ENCODE data around the gene NECAP2.
"Not testable (repeated sequence)": the region's sequence is repeated elsewhere in the genome, so short reads cannot be mapped to it uniquely, and the experiment has no call there.

The NECAP2 gene

DNA sequence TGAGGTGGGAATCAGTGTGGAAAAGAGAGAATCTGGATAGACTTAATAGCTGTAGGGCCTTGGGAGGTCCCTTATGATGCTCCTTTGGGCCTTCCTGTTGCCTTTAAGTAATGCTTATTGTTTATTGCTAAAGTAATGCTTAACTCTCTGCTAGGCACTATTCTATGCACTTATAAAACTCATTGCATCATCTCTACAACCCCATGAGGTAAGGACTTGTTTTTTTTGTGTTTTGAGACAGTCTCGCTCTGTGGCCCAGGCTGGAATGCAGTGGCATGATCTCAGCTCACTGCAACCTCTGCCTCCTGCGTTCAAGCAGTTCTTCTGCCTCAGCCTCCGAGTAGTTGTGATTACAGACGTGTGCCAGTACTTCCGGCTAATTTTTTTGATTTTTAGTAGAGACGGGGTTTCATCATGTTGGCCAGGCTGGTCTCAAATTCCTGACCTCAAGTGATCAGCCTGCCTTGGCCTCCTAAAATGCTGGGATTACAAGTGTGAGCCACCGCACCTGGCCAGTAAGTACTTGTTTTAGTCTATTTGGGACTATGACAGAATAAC, 22.3 kb downstream of the NECAP2 start:
- no peak for DNase-seq

GRCh38 chr1:16464917-16465625, 24.5 kb downstream of the NECAP2 start:
- DNase-seq, result no peak

DNA sequence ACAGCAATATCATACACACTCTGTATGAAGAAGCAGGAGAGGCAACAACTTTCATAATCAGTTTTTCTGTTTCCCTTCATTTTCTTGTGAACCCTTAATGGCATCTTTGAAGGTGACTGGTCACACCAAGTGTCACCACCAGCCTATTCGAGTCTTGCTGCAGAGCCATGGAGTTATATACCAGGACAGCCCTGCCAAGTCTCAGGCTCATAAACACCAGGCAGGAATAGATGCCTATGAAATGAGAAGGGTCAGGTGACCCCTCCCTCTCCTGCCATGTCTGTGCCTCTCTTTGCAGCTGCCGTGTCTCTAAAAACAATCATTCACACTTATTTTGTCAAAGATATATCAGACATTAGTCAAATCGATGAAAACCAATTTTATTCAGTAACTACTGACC, 28.0 kb downstream of the NECAP2 start:
- no peak for DNase-seq

DNA sequence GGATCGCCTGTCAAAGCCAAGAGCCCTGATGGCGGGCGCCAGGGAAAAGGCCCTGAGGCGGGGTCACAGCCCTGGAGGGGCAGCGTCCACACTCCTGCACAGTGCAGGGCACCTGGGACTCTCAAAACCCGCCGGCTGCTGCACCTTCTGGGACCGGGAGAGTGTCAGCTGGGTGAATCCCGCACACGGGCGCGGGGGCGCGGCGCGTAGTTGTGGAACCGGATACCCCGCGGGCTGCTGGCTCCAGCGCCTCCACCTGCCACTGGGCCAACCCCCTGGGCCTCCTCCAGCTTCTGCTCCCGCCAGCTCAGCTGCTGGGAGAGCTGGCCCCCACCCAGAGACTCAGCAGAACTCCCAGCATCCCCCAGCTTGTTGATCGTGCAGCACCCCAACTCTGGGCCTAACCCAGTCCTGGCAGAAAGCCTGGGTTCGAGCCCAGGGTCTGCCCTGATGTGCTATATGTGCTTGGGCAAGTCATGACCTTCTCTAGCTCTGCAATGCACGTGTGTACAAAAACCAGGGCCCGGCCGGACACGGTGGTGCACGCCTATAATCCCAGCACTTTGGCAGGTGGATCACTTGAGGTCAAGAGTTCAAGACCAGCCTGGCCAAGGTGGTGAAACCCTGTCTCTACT, 33.8 kb downstream of the NECAP2 start:
- DNase-seq, result no peak

- not testable (repeated sequence) for DNase-seq
Measured at GRCh38 chr1:16474891-16475290, 34.4 kb downstream of the NECAP2 start.

- DNase-seq, result not testable (repeated sequence)
Measured at GRCh38 chr1:16475771-16476770, 35.5 kb downstream of the NECAP2 start.

- no peak for DNase-seq
Measured at GRCh38 chr1:16478091-16478490, 37.6 kb downstream of the NECAP2 start.

- not testable (repeated sequence) for DNase-seq
Measured at GRCh38 chr1:16483146-16483545, 42.6 kb downstream of the NECAP2 start.

DNA sequence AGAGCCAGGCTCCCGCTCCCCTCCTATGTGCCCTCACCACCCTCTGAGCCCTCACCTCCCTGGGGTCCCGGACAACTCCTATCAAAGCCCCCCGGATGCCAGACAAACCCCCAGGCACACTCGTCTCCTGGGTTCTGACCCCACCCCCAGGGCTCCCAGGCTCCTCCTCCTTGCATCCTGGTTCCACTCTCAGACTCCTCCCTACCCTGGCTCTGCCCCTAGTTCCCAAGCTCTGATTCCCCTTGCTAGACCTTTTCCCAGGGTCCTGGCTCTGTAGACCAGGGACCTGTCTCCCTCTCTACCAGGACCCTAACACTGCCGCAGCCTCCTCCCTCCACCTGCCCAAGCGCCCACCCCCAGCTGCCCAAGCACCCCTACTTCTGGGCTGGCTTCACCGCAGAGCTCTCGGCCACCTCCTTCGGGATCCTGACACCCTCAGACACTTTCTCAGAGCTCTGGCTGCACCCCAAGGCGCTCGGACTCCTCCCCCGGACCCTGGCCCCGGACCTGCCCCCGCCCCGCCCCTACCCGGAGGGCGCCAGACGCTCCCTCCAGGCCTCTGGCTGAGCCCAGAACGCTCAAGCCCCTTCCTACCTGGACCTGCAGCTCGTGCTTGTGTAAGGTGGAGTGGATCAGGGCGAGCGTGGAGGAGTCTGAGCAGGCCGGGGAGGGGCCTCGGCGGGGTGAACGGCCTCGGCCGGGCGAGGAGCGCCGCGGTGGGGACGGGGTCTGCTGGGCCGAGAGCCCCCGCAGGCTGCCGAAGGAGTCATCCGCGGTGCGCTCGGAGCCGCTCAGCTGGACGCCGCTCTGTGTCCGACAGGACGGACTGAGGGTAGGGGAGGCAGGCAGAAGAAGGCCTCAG, 43.3 kb downstream of the NECAP2 start:
- DNase-seq, result not testable (repeated sequence)

DNA sequence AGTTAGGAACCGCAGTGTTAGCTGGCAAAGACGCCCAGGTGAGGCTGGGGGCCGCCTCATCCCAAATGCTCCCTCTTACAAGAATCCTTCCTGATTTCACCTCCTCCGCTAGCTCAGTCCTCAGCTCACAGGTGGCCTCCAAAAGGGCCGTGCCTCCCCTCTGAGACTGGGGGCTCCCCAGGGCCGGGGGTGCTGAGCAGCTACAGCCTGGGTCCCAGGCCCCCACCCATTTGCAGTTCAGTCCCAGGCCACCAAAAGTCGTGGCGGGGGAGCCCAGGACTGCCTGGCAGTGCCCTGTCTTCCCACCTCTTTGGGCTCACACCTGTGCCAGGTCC, 43.9 kb downstream of the NECAP2 start:
- no peak for DNase-seq

- no peak for DNase-seq
Measured at GRCh38 chr1:16484931-16485330, 44.4 kb downstream of the NECAP2 start.

DNA sequence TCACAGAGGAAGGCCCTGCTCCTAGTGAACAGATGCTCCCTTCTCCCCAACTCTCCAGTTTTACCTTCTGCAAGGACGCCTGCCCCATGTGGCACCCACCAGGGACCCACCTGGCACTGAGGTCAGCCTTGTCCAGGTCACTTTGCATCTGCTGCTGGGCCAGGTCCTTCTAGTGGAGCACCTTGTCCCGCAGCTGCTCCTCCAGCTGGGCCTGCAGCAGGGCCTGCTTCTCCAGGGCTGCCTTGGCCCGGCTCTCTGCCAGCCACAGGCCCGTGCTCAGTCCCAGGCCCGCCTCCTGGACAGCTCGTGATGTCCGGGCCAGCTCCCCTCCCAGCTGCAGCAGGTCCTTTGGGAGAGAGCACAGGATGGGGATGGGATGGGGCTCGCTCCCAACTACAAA, 45.8 kb downstream of the NECAP2 start:
- DNase-seq, result not testable (repeated sequence)

DNA sequence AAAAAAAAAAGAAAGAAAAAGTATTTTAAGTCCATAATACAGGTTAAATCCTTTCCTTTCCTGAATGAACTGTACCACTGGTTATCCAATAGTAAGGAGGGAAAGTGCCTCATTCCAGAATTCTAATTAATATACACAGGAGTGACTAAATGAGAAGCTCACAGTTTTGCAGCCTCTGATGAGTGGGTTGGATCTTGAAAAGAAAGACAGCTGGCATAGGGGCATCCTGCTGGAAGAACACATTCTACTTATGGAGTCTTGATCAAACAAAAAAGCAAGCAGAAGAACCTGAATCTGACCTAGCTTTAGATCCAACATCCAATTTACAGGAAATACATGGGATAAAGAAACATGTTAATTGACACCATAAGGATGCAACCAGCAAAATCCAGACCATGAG, 46.5 kb downstream of the NECAP2 start:
- DNase-seq, result not testable (repeated sequence)

GRCh38 chr1:16489195-16489880, 48.8 kb downstream of the NECAP2 start:
- not testable (repeated sequence) for DNase-seq

- DNase-seq, result no peak
Measured at GRCh38 chr1:16491056-16491675, 50.6 kb downstream of the NECAP2 start.

DNA sequence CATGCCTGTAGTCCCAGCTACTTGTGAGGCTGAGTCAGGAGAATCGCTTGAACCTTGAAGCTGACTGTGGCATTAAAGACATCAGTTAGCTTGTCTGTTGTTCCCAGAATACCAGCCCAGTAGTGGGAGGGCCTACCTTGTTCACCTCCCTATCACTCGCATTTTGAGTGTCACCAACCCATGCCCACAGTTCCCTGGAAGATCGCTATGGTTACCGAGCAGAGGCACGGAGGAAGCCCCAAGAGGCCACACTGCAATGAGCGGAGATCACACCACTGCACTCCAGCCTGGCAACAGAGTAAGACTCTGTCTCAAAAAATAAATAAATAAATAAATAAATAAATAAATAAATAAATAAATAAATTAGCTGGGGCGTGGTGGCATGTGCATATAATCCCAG, 52.4 kb downstream of the NECAP2 start:
- not testable (repeated sequence) for DNase-seq

- not testable (repeated sequence) for DNase-seq
Measured at GRCh38 chr1:16493731-16494130, 53.2 kb downstream of the NECAP2 start.

DNA sequence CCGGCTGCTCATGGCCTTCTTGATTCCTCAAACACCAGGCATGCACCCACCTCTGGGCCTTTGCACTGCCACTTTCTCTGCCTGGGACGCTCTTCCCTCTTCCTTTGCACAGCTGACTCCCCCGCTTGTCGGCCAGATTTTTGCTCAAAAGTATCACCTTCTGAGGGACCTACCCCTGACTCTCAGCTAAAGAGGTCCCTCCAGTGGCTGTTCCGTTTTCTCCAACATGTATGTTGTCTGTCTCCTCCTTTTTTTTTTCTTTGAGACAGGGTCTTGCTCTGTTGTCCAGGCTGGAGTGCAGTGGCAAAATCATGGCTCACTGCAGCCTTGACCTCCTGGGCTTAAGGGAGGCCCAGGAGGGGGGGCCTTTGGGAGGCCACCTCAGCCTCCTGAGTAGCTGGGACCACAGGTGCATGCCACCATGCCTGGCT, 57.0 kb downstream of the NECAP2 start:
- DNase-seq, result not testable (repeated sequence)

DNA sequence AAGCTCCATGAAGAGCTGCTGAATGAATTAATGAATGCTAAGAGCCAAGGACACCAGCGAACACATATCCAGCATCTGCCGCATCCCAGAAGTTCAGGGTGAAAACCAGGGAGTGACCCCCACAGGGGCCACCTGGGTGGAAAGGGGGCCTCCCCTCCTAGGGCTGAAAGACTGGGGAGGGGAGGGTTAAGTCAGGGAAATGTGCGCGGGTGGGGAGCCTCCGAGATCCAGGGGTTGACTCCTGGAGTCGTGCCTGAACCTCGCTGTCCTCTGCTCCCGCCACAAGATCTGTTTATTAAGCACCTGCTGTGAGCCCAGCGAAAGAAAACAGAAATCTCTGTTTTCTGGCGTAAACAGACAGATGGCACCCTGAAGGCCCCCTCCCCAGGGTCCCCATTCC, 57.5 kb downstream of the NECAP2 start:
- DNase-seq, result not testable (repeated sequence)

- DNase-seq, result peak; percentile 96
Measured at GRCh38 chr1:16498573-16499413, 58.3 kb downstream of the NECAP2 start.
